ENCODE results near the gene KHK.
A peak's percentile ranks its signal among the peaks of the same experiment; 100 is the strongest.
"Not testable (repeated sequence)": the region's sequence is repeated elsewhere in the genome, so short reads cannot be mapped to it uniquely, and the experiment has no call there.

KHK gene

GRCh38 chr2:27060323-27060722, 26.2 kb upstream of the KHK start:
- DNase-seq = no peak

- no peak for DNase-seq
Measured at GRCh38 chr2:27065128-27065527, 21.4 kb upstream of the KHK start.

GRCh38 chr2:27067385-27067784, 19.2 kb upstream of the KHK start:
- DNase-seq = no peak

GRCh38 chr2:27069436-27069835, 17.1 kb upstream of the KHK start:
- no peak for DNase-seq

- no peak for DNase-seq
Measured at GRCh38 chr2:27069961-27070618, 16.5 kb upstream of the KHK start.

GRCh38 chr2:27070653-27071276, 15.8 kb upstream of the KHK start:
- DNase-seq = no peak

GRCh38 chr2:27071277-27071989, 15.1 kb upstream of the KHK start, which contains the start of gene OST4:
Gene OST4, minus strand, starts transcription at chr2:27071654.
- DNase-seq = peak; percentile 93

GRCh38 chr2:27071990-27072830, 14.4 kb upstream of the KHK start:
- no peak for DNase-seq

GRCh38 chr2:27072920-27073319, 13.7 kb upstream of the KHK start:
- DNase-seq = no peak

- DNase-seq = no peak
Measured at GRCh38 chr2:27073782-27074181, 12.8 kb upstream of the KHK start.

- DNase-seq = peak; percentile 81
Measured at GRCh38 chr2:27074738-27075565, 11.6 kb upstream of the KHK start.

- not testable (repeated sequence) for DNase-seq
Measured at GRCh38 chr2:27075566-27075871, 11.1 kb upstream of the KHK start.

- no peak for DNase-seq
Measured at GRCh38 chr2:27076323-27076722, 10.2 kb upstream of the KHK start.

GRCh38 chr2:27077231-27077630, 9.3 kb upstream of the KHK start:
- no peak for DNase-seq

- no peak for DNase-seq
Measured at GRCh38 chr2:27078267-27079194, 8.0 kb upstream of the KHK start, which contains the start of gene EMILIN1. Gene EMILIN1, plus strand, starts transcription at chr2:27078615. Its CDS starts 451 bp downstream, at chr2:27079066.

- no peak for DNase-seq
Measured at GRCh38 chr2:27079233-27080139, 7.1 kb upstream of the KHK start.

- DNase-seq = no peak
Measured at GRCh38 chr2:27080140-27080469, 6.5 kb upstream of the KHK start.

GRCh38 chr2:27080603-27080936, 6.0 kb upstream of the KHK start:
- no peak for DNase-seq

GRCh38 chr2:27081984-27082772, 4.4 kb upstream of the KHK start:
- no peak for DNase-seq

Data from CD4-positive, alpha-beta T cell treated with Interleukin-17A for 4 hours (primary cell).